ENCODE data around the gene LUZP2.

The LUZP2 gene

DNA sequence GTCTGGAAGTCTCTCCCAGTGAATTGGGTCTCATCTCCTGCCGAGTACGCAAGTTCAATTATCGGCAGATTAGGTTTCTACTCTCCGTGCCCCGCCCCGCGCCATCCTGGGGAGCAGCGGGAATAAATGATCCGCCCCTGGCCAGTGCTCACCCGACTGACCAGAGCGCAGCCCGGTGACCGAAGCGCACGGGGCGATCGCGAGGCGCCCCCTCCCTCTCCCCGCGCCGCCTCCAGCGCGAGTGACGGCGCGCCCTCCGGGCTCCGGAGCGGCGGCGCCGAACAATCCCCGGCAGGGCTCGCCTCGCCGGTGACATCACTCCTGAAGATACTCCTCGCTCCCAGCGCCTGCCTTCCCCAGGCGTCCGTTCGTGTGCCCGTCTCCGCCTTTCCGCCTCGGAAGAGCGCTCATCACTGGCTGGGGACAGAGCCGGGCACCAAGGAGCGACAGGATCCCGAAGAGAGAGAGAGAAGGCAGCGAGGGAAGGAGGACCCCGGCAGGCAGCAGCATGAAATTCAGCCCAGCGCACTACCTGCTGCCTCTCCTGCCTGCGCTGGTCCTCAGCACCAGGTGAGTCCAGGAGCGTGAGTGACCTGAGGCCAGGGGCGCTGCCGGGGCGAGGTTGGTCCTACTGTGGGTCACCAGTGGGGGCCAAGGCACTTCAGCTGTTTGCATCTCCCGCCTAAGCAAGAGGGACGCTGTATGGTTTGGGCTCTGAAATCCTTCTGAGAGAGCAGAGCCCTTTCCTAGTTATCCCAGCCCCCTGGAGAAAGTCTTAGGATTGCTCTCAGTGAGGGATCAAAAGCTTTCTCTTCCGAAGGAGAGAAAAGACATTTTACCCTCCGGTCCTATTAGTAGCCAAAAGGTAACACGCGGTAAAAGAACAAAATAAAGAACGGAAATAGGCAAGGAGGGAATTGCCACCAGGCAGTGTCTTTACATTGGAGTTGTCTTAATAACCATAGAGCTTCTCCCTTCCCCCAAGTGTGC lies at the start of gene LUZP2:
Gene LUZP2 (plus strand): TSS at position 318 of the 990 bp plus-strand sequence.
- TF ChIP-seq, protein P1, sequence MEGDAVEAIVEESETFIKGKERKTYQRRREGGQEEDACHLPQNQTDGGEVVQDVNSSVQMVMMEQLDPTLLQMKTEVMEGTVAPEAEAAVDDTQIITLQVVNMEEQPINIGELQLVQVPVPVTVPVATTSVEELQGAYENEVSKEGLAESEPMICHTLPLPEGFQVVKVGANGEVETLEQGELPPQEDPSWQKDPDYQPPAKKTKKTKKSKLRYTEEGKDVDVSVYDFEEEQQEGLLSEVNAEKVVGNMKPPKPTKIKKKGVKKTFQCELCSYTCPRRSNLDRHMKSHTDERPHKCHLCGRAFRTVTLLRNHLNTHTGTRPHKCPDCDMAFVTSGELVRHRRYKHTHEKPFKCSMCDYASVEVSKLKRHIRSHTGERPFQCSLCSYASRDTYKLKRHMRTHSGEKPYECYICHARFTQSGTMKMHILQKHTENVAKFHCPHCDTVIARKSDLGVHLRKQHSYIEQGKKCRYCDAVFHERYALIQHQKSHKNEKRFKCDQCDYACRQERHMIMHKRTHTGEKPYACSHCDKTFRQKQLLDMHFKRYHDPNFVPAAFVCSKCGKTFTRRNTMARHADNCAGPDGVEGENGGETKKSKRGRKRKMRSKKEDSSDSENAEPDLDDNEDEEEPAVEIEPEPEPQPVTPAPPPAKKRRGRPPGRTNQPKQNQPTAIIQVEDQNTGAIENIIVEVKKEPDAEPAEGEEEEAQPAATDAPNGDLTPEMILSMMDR (IDR thresholded peaks at IDR 0.05; ENCODE audit: insufficient read depth, low read depth, low read length, missing control alignments) = no peak
- peak within 1 kb of the TSS; percentile 16 for H3K4me3 ChIP-seq (ENCODE audit: low read length)
- peak; percentile 50 for DNase-seq (ENCODE audit: low read depth)

DNA sequence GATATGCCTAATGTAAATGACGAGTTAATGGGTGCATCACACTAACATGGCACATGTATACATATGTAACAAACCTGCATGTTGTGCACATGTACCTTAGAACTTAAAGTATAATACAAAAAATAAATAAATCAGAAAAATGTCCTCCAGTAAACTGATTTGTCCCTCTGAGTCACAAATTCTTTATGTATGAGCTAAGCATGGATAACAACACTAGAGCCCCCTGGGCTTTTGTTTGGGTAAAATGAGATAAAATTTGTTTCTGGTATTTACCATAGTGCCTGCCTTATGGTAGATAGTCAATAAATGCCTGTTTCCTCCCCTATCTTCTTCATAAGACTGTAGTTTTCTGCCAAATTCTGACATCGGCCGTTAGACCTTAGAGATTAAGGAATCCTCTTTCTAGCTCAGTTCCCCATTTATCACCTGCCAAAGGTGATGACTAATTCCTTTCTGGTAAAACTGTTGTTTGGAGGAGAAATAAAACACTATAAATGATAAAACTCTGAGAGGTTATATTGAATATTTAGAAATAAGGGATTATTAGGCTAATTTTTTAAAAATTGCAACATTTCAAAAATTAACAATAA lies 43.6 kb upstream of the LUZP2 start:
- no peak overlapping the region for H3K4me3 ChIP-seq (ENCODE audit: low read length)
- DNase-seq (ENCODE audit: low read depth) = no peak
- TF ChIP-seq, protein P1 (IDR thresholded peaks at IDR 0.05; ENCODE audit: insufficient read depth, low read depth, low read length, missing control alignments) = no peak

DNA sequence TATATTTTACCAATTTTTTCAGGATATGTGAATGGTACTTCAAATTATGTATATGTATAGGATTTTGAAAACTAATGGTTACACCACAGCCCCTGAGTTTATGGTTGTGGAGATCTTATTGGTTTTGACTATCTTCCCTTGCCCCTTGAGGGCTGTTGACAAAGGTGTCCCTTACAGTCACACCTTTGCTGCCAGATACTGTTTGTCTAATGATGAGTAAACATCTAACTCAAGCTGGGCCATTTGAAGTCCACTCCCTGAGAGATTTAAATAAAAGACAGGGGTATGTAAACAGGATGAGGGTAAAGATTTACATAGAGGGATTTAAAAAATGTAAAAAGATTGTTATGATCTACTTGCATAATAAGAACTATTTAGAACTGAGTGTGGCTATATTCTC lies 38.9 kb upstream of the LUZP2 start:
- H3K4me3 ChIP-seq (ENCODE audit: low read length) = no peak overlapping the region
- no peak for DNase-seq (ENCODE audit: low read depth)
- TF ChIP-seq, protein P1 (IDR thresholded peaks at IDR 0.05; ENCODE audit: insufficient read depth, low read depth, low read length, missing control alignments) = no peak

DNA sequence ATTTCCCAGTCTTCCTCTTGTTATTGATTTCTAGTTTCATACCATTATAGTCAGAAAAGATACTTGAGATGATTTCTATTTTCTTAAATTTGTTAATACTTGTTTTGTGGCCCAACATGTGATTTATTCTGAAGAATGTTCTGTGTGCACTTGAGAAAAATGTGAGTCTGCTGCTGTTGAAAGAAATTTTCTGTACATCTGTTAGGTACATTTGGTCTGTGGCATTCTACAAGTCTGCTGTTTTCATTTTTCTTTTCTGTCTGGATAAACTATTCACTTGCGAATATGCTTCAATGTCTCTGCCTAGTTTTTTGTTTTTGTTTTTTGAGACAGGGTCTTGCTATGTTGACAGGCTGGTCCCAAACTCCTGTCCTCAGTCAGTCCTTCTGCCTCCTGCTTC lies 26.4 kb upstream of the LUZP2 start:
- TF ChIP-seq, protein P1 (IDR thresholded peaks at IDR 0.05; ENCODE audit: insufficient read depth, low read depth, low read length, missing control alignments) = no peak
- no peak for DNase-seq (ENCODE audit: low read depth)
- H3K4me3 ChIP-seq (ENCODE audit: low read length) = no peak overlapping the region

DNA sequence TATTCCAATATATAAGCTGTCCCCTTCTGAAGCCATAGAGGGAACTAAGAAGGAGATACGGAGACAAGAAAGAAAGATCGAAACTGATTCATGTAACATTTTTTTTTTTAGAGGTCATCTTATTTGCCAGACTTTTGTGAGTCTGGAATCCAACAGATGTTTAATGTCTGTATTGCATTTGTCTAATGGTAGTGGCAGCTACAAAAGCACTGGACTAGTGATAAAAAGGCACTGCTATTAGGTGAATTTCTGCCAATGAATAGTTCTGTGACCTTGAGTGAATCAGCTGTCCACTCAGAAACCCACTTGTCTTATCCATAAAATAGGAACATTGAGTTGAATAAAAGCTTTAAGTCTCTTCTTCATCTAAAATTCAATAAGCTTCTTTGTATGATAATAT lies 25.8 kb upstream of the LUZP2 start:
- DNase-seq (ENCODE audit: low read depth) = no peak
- H3K4me3 ChIP-seq (ENCODE audit: low read length) = no peak overlapping the region
- TF ChIP-seq, protein P1 (IDR thresholded peaks at IDR 0.05; ENCODE audit: insufficient read depth, low read depth, low read length, missing control alignments) = no peak

DNA sequence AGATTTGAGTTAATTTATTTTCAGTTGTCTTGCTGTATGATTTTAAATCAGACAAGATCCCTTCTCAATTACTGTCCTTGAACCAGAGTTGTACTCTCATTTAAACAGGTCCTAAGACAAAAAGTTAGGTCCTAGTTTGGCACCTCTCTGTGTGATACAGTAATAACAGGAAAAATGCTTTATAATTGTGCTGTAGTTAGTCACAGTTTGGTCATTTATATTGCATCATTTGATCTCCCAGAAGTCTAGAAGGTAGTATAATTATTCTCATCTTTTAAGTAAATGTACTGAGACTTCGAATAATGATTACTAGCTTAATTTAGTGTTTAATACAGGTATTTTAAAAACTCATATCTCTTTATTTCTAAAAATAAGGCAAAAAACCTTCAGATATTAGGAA lies 18.1 kb upstream of the LUZP2 start:
- peak; percentile 22 for DNase-seq (ENCODE audit: low read depth)
- TF ChIP-seq, protein P1 (IDR thresholded peaks at IDR 0.05; ENCODE audit: insufficient read depth, low read depth, low read length, missing control alignments) = no peak
- no peak overlapping the region for H3K4me3 ChIP-seq (ENCODE audit: low read length)
